ENCODE results near the gene PKP4.

DNA sequence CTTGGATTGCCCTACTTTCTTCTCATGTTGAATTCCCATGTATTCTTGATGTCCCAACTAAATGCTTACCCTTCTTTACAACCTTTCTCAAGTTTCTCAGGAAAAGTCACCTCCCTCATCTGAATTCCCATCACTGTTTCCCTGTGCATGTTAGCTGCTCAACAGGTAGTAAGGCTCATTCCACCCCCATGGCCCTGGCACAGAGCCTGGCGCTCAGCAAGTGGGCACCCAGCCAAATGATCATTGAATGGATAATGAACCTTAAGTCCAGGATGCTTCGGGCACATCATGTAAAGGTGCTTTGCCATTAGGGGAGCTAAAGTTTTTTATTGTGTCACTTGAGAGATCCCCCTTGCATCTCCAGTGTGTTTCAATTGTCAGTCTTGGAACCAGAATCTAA, 124.0 kb downstream of the PKP4 start:
- TF ChIP-seq, protein P1, sequence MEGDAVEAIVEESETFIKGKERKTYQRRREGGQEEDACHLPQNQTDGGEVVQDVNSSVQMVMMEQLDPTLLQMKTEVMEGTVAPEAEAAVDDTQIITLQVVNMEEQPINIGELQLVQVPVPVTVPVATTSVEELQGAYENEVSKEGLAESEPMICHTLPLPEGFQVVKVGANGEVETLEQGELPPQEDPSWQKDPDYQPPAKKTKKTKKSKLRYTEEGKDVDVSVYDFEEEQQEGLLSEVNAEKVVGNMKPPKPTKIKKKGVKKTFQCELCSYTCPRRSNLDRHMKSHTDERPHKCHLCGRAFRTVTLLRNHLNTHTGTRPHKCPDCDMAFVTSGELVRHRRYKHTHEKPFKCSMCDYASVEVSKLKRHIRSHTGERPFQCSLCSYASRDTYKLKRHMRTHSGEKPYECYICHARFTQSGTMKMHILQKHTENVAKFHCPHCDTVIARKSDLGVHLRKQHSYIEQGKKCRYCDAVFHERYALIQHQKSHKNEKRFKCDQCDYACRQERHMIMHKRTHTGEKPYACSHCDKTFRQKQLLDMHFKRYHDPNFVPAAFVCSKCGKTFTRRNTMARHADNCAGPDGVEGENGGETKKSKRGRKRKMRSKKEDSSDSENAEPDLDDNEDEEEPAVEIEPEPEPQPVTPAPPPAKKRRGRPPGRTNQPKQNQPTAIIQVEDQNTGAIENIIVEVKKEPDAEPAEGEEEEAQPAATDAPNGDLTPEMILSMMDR (IDR thresholded peaks at IDR 0.05; ENCODE audit: low read depth, low read length): no peak
- TF ChIP-seq POLR2A (IDR thresholded peaks at IDR 0.05; ENCODE audit: extremely low read depth, insufficient read length): no peak
- TF ChIP-seq, protein P2, sequence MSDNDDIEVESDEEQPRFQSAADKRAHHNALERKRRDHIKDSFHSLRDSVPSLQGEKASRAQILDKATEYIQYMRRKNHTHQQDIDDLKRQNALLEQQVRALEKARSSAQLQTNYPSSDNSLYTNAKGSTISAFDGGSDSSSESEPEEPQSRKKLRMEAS (IDR thresholded peaks at IDR 0.05; ENCODE audit: low read depth, low read length): no peak
- no peak for TF ChIP-seq MYC (IDR thresholded peaks at IDR 0.05; ENCODE audit: low read depth, low read length)
